ENCODE data around the gene ZNF57.

The ZNF57 gene

GRCh38 chr19:2900296-2901252, at the start of gene ZNF57:
ZNF57 (plus strand) TSS chr19:2900928; CDS start chr19:2901046, 118 bp downstream.
- H3K9me3 ChIP-seq (ENCODE audit: control insufficient read depth, insufficient read depth, low read length), result 0 out of 2 replicates have a peak, but pooled peaks cover 3% of the 10 kb centered on the region
- TF ChIP-seq EZH2phosphoT487 (IDR thresholded peaks at IDR 0.05; ENCODE audit: borderline replicate concordance, low read length), result no peak
- no peak for TF ChIP-seq CTCF (IDR thresholded peaks at IDR 0.05; ENCODE audit: low read depth, low read length, poor library complexity, severe bottlenecking)
- H4K20me1 ChIP-seq (ENCODE audit: control insufficient read depth, insufficient read depth, low read depth, low read length), result no peaks in the 10 kb centered on the region
- peak within 1 kb of the TSS; percentile 91 for H3K4me3 ChIP-seq (ENCODE audit: low read length)
- H3F3A ChIP-seq (ENCODE audit: control insufficient read depth, insufficient read depth), result peaks cover 2% of the 10 kb centered on the region; the same call in 1 of the 2 replicates
- H3K36me3 ChIP-seq (ENCODE audit: control insufficient read depth, low read length), result no peaks in the 10 kb centered on the region
- no peaks in the 10 kb centered on the region for H3K9me2 ChIP-seq (replicated peaks; ENCODE audit: control insufficient read depth, low read length)
- H3K27me3 ChIP-seq (ENCODE audit: control insufficient read depth, low read length), result no peaks in the 10 kb centered on the region
- no peak within 1 kb of the TSS for H3K27ac ChIP-seq (ENCODE audit: low read depth, low read length)
- H3K79me2 ChIP-seq (ENCODE audit: control insufficient read depth, low read length), result peaks cover 43% of the 10 kb centered on the region
- peak within 1 kb of the TSS; percentile 96 for H3K4me2 ChIP-seq (ENCODE audit: low read length)
- H3K4me1 ChIP-seq (ENCODE audit: control insufficient read depth, low read length), result peaks cover 9% of the 10 kb centered on the region

GRCh38 chr19:2852598-2852997, 48.1 kb upstream of the ZNF57 start:
- no peak overlapping the region for H3K27ac ChIP-seq (ENCODE audit: low read depth, low read length)

GRCh38 chr19:2853015-2853606, 47.6 kb upstream of the ZNF57 start:
- H3K27me3 ChIP-seq (ENCODE audit: control insufficient read depth, low read length), result no peaks in the 10 kb centered on the region
- peaks cover 39% of the 10 kb centered on the region for H3K9me3 ChIP-seq (ENCODE audit: control insufficient read depth, insufficient read depth, low read length)
- H3K4me2 ChIP-seq (ENCODE audit: low read length), result no peak overlapping the region
- no peak overlapping the region for H3K27ac ChIP-seq (ENCODE audit: low read depth, low read length)
- H3F3A ChIP-seq (ENCODE audit: control insufficient read depth, insufficient read depth), result no peaks in the 10 kb centered on the region
- no peak overlapping the region for H3K4me3 ChIP-seq (ENCODE audit: low read length)
- no peaks in the 10 kb centered on the region for H3K9me2 ChIP-seq (replicated peaks; ENCODE audit: control insufficient read depth, low read length)
- peaks cover 56% of the 10 kb centered on the region for H3K36me3 ChIP-seq (ENCODE audit: control insufficient read depth, low read length)
- no peaks in the 10 kb centered on the region for H4K20me1 ChIP-seq (ENCODE audit: control insufficient read depth, insufficient read depth, low read depth, low read length)
- no peak for TF ChIP-seq CTCF (IDR thresholded peaks at IDR 0.05; ENCODE audit: low read depth, low read length, poor library complexity, severe bottlenecking)
- no peak for TF ChIP-seq EZH2phosphoT487 (IDR thresholded peaks at IDR 0.05; ENCODE audit: borderline replicate concordance, low read length)
- no peaks in the 10 kb centered on the region for H3K4me1 ChIP-seq (ENCODE audit: control insufficient read depth, low read length)
- peaks cover 7% of the 10 kb centered on the region for H3K79me2 ChIP-seq (ENCODE audit: control insufficient read depth, low read length)

More at GRCh38 chr19:2852598-2852997, 48.1 kb upstream of the ZNF57 start:
- H3F3A ChIP-seq (ENCODE audit: control insufficient read depth, insufficient read depth), result no peaks in the 10 kb centered on the region
- no peaks in the 10 kb centered on the region for H4K20me1 ChIP-seq (ENCODE audit: control insufficient read depth, insufficient read depth, low read depth, low read length)
- no peaks in the 10 kb centered on the region for H3K4me1 ChIP-seq (ENCODE audit: control insufficient read depth, low read length)
- H3K9me3 ChIP-seq (ENCODE audit: control insufficient read depth, insufficient read depth, low read length), result peaks cover 39% of the 10 kb centered on the region
- TF ChIP-seq CTCF (IDR thresholded peaks at IDR 0.05; ENCODE audit: low read depth, low read length, poor library complexity, severe bottlenecking) (no peak), EZH2phosphoT487 (IDR thresholded peaks at IDR 0.05; ENCODE audit: borderline replicate concordance, low read length) (no peak)
- no peaks in the 10 kb centered on the region for H3K27me3 ChIP-seq (ENCODE audit: control insufficient read depth, low read length)
- H3K4me2 ChIP-seq (ENCODE audit: low read length), result no peak overlapping the region
- H3K4me3 ChIP-seq (ENCODE audit: low read length), result no peak overlapping the region
- H3K9me2 ChIP-seq (replicated peaks; ENCODE audit: control insufficient read depth, low read length), result no peaks in the 10 kb centered on the region
- peaks cover 7% of the 10 kb centered on the region for H3K79me2 ChIP-seq (ENCODE audit: control insufficient read depth, low read length)
- H3K36me3 ChIP-seq (ENCODE audit: control insufficient read depth, low read length), result peaks cover 56% of the 10 kb centered on the region
